ENCODE results near the gene PAQR7.

- TF ChIP-seq CTCF (IDR thresholded peaks at IDR 0.05; ENCODE audit: low read depth, low read length) (no peak), EZH2phosphoT487 (IDR thresholded peaks at IDR 0.05; ENCODE audit: low read depth) (no peak)
These were observed 40.6 kb downstream of the PAQR7 start for GRCh38 chr1:25834894-25835293.
